ENCODE measurements around the gene CPNE5.

The CPNE5 gene

GRCh38 chr6:36857325-36857724, 18.1 kb upstream of the CPNE5 start:
- Histone ChIP-seq H3K36me3 (ENCODE audit: control insufficient read depth in 1 of 2, insufficient read depth in 2 of 2, low read length in 2 of 2) (peaks cover 14 to 39% of the 10 kb centered on the region in 2 donors), H3K4me3 (ENCODE audit: low read depth in 1 of 2, low read length in 2 of 2) (no peak overlapping the region), H3K27me3 (ENCODE audit: control insufficient read depth in 1 of 2, insufficient read depth in 2 of 2, low read length in 2 of 2) (no peaks in the 10 kb centered on the region), H3K9ac (ENCODE audit: low read depth in 1 of 2, low read length in 2 of 2) (no peak overlapping the region), H3K9me3 (ENCODE audit: control insufficient read depth in 1 of 2, low read length in 2 of 2) (no peaks in the 10 kb centered on the region), H3K27ac (ENCODE audit: low read depth, low read length) (no peak overlapping the region), H3K4me1 (ENCODE audit: control insufficient read depth in 1 of 2, insufficient read depth in 2 of 2, low read length in 2 of 2) (no peaks in the 10 kb centered on the region)

- H3K27ac ChIP-seq (ENCODE audit: low read depth, low read length), result no peak overlapping the region
- no peaks in the 10 kb centered on the region for H3K9me3 ChIP-seq (ENCODE audit: control insufficient read depth in 1 of 2, low read length in 2 of 2)
- no peak overlapping the region for H3K4me3 ChIP-seq (ENCODE audit: low read depth in 1 of 2, low read length in 2 of 2)
- H3K9ac ChIP-seq (ENCODE audit: low read depth in 1 of 2, low read length in 2 of 2), result no peak overlapping the region
- no peaks in the 10 kb centered on the region for H3K4me1 ChIP-seq (ENCODE audit: control insufficient read depth in 1 of 2, insufficient read depth in 2 of 2, low read length in 2 of 2)
- H3K36me3 ChIP-seq (ENCODE audit: control insufficient read depth in 1 of 2, insufficient read depth in 2 of 2, low read length in 2 of 2), result peaks cover 14 to 36% of the 10 kb centered on the region in 2 donors
- no peaks in the 10 kb centered on the region for H3K27me3 ChIP-seq (ENCODE audit: control insufficient read depth in 1 of 2, insufficient read depth in 2 of 2, low read length in 2 of 2)
Measured at GRCh38 chr6:36856277-36856676, 17.0 kb upstream of the CPNE5 start.

GRCh38 chr6:36855750-36856149, 16.5 kb upstream of the CPNE5 start:
- peaks cover 14 to 33% of the 10 kb centered on the region in 2 donors for H3K36me3 ChIP-seq (ENCODE audit: control insufficient read depth in 1 of 2, insufficient read depth in 2 of 2, low read length in 2 of 2)
- H3K9me3 ChIP-seq (ENCODE audit: control insufficient read depth in 1 of 2, low read length in 2 of 2), result no peaks in the 10 kb centered on the region
- no peaks in the 10 kb centered on the region for H3K4me1 ChIP-seq (ENCODE audit: control insufficient read depth in 1 of 2, insufficient read depth in 2 of 2, low read length in 2 of 2)
- no peak overlapping the region for H3K4me3 ChIP-seq (ENCODE audit: low read depth in 1 of 2, low read length in 2 of 2)
- H3K27me3 ChIP-seq (ENCODE audit: control insufficient read depth in 1 of 2, insufficient read depth in 2 of 2, low read length in 2 of 2), result no peaks in the 10 kb centered on the region
- no peak overlapping the region for H3K9ac ChIP-seq (ENCODE audit: low read depth in 1 of 2, low read length in 2 of 2)
- no peak overlapping the region for H3K27ac ChIP-seq (ENCODE audit: low read depth, low read length)

- Histone ChIP-seq H3K4me3 (ENCODE audit: low read depth in 1 of 2, low read length in 2 of 2) (no peak overlapping the region), H3K27me3 (ENCODE audit: control insufficient read depth in 1 of 2, insufficient read depth in 2 of 2, low read length in 2 of 2) (no peaks in the 10 kb centered on the region), H3K9me3 (ENCODE audit: control insufficient read depth in 1 of 2, low read length in 2 of 2) (no peaks in the 10 kb centered on the region), H3K9ac (ENCODE audit: low read depth in 1 of 2, low read length in 2 of 2) (no peak overlapping the region), H3K36me3 (ENCODE audit: control insufficient read depth in 1 of 2, insufficient read depth in 2 of 2, low read length in 2 of 2) (peaks cover 14 to 29% of the 10 kb centered on the region in 2 donors), H3K27ac (ENCODE audit: low read depth, low read length) (no peak overlapping the region), H3K4me1 (ENCODE audit: control insufficient read depth in 1 of 2, insufficient read depth in 2 of 2, low read length in 2 of 2) (peaks cover 9 to 14% of the 10 kb centered on the region in 2 donors)
Measured at GRCh38 chr6:36853325-36853724, 14.1 kb upstream of the CPNE5 start.

GRCh38 chr6:36852481-36853147, 13.4 kb upstream of the CPNE5 start:
- peaks cover 16 to 19% of the 10 kb centered on the region in 2 donors for H3K4me1 ChIP-seq (ENCODE audit: control insufficient read depth in 1 of 2, insufficient read depth in 2 of 2, low read length in 2 of 2)
- H3K9me3 ChIP-seq (ENCODE audit: control insufficient read depth in 1 of 2, low read length in 2 of 2), result no peaks in the 10 kb centered on the region
- no peak overlapping the region for H3K9ac ChIP-seq (ENCODE audit: low read depth in 1 of 2, low read length in 2 of 2)
- peaks cover 14 to 29% of the 10 kb centered on the region in 2 donors for H3K36me3 ChIP-seq (ENCODE audit: control insufficient read depth in 1 of 2, insufficient read depth in 2 of 2, low read length in 2 of 2)
- no peaks in the 10 kb centered on the region for H3K27me3 ChIP-seq (ENCODE audit: control insufficient read depth in 1 of 2, insufficient read depth in 2 of 2, low read length in 2 of 2)
- no peak overlapping the region for H3K4me3 ChIP-seq (ENCODE audit: low read depth in 1 of 2, low read length in 2 of 2)
- H3K27ac ChIP-seq (ENCODE audit: low read depth, low read length), result no peak overlapping the region

- Histone ChIP-seq H3K4me3 (ENCODE audit: low read depth in 1 of 2, low read length in 2 of 2) (no peak overlapping the region), H3K9ac (ENCODE audit: low read depth in 1 of 2, low read length in 2 of 2) (no peak overlapping the region), H3K27ac (ENCODE audit: low read depth, low read length) (no peak overlapping the region), H3K36me3 (ENCODE audit: control insufficient read depth in 1 of 2, insufficient read depth in 2 of 2, low read length in 2 of 2) (peaks cover 14 to 27% of the 10 kb centered on the region in 2 donors), H3K4me1 (ENCODE audit: control insufficient read depth in 1 of 2, insufficient read depth in 2 of 2, low read length in 2 of 2) (peaks cover 18 to 19% of the 10 kb centered on the region in 2 donors), H3K9me3 (ENCODE audit: control insufficient read depth in 1 of 2, low read length in 2 of 2) (no peaks in the 10 kb centered on the region), H3K27me3 (ENCODE audit: control insufficient read depth in 1 of 2, insufficient read depth in 2 of 2, low read length in 2 of 2) (no peaks in the 10 kb centered on the region)
Measured at GRCh38 chr6:36851626-36852025, 12.4 kb upstream of the CPNE5 start.

GRCh38 chr6:36851149-36851614, 11.9 kb upstream of the CPNE5 start:
- Histone ChIP-seq H3K4me1 (ENCODE audit: control insufficient read depth in 1 of 2, insufficient read depth in 2 of 2, low read length in 2 of 2) (peaks cover 18 to 19% of the 10 kb centered on the region in 2 donors), H3K9me3 (ENCODE audit: control insufficient read depth in 1 of 2, low read length in 2 of 2) (no peaks in the 10 kb centered on the region), H3K4me3 (ENCODE audit: low read depth in 1 of 2, low read length in 2 of 2) (no peak overlapping the region), H3K36me3 (ENCODE audit: control insufficient read depth in 1 of 2, insufficient read depth in 2 of 2, low read length in 2 of 2) (peaks cover 11 to 22% of the 10 kb centered on the region in 2 donors), H3K9ac (ENCODE audit: low read depth in 1 of 2, low read length in 2 of 2) (no peak overlapping the region), H3K27me3 (ENCODE audit: control insufficient read depth in 1 of 2, insufficient read depth in 2 of 2, low read length in 2 of 2) (no peaks in the 10 kb centered on the region), H3K27ac (ENCODE audit: low read depth, low read length) (no peak overlapping the region)

GRCh38 chr6:36850021-36850420, 10.8 kb upstream of the CPNE5 start:
- H3K4me1 ChIP-seq (ENCODE audit: control insufficient read depth in 1 of 2, insufficient read depth in 2 of 2, low read length in 2 of 2), result peaks cover 18 to 19% of the 10 kb centered on the region in 2 donors
- H3K27ac ChIP-seq (ENCODE audit: low read depth, low read length), result no peak overlapping the region
- H3K9ac ChIP-seq (ENCODE audit: low read depth in 1 of 2, low read length in 2 of 2), result no peak overlapping the region
- H3K4me3 ChIP-seq (ENCODE audit: low read depth in 1 of 2, low read length in 2 of 2), result no peak overlapping the region
- peaks cover 0 to 11% of the 10 kb centered on the region in 2 donors for H3K36me3 ChIP-seq (ENCODE audit: control insufficient read depth in 1 of 2, insufficient read depth in 2 of 2, low read length in 2 of 2)
- H3K9me3 ChIP-seq (ENCODE audit: control insufficient read depth in 1 of 2, low read length in 2 of 2), result no peaks in the 10 kb centered on the region
- H3K27me3 ChIP-seq (ENCODE audit: control insufficient read depth in 1 of 2, insufficient read depth in 2 of 2, low read length in 2 of 2), result no peaks in the 10 kb centered on the region

- Histone ChIP-seq H3K4me1 (ENCODE audit: control insufficient read depth in 1 of 2, insufficient read depth in 2 of 2, low read length in 2 of 2) (peaks cover 18 to 19% of the 10 kb centered on the region in 2 donors), H3K4me3 (ENCODE audit: low read depth in 1 of 2, low read length in 2 of 2) (peak overlapping the region; percentile 48 to 57), H3K9me3 (ENCODE audit: control insufficient read depth in 1 of 2, low read length in 2 of 2) (no peaks in the 10 kb centered on the region), H3K27me3 (ENCODE audit: control insufficient read depth in 1 of 2, insufficient read depth in 2 of 2, low read length in 2 of 2) (no peaks in the 10 kb centered on the region), H3K36me3 (ENCODE audit: control insufficient read depth in 1 of 2, insufficient read depth in 2 of 2, low read length in 2 of 2) (peaks cover 0 to 5% of the 10 kb centered on the region in 2 donors), H3K9ac (ENCODE audit: low read depth in 1 of 2, low read length in 2 of 2) (peak overlapping the region in 1 of 2 donors; percentile 25), H3K27ac (ENCODE audit: low read depth, low read length) (no peak overlapping the region)
Measured at GRCh38 chr6:36848658-36849441, 9.6 kb upstream of the CPNE5 start.

GRCh38 chr6:36847991-36848390, 8.7 kb upstream of the CPNE5 start:
- Histone ChIP-seq H3K27ac (ENCODE audit: low read depth, low read length) (no peak overlapping the region), H3K27me3 (ENCODE audit: control insufficient read depth in 1 of 2, insufficient read depth in 2 of 2, low read length in 2 of 2) (no peaks in the 10 kb centered on the region), H3K9ac (ENCODE audit: low read depth in 1 of 2, low read length in 2 of 2) (no peak overlapping the region), H3K4me1 (ENCODE audit: control insufficient read depth in 1 of 2, insufficient read depth in 2 of 2, low read length in 2 of 2) (peaks cover 18 to 19% of the 10 kb centered on the region in 2 donors), H3K9me3 (ENCODE audit: control insufficient read depth in 1 of 2, low read length in 2 of 2) (no peaks in the 10 kb centered on the region), H3K4me3 (ENCODE audit: low read depth in 1 of 2, low read length in 2 of 2) (no peak overlapping the region), H3K36me3 (ENCODE audit: control insufficient read depth in 1 of 2, insufficient read depth in 2 of 2, low read length in 2 of 2) (no peaks in the 10 kb centered on the region)
